HG03439 (cell line): ENCODE results near the gene PDZD2.

Experiments used
- ATAC-seq: cut with Tn5 transposase; IDR thresholded peaks from one replicate; pipeline ENCODE4 v1.9.1; 2021; ENCODE audit warnings: mild to moderate bottlenecking, moderate library complexity; ENCODE audit not compliant: unreplicated experiment

PDZD2 gene

DNA sequence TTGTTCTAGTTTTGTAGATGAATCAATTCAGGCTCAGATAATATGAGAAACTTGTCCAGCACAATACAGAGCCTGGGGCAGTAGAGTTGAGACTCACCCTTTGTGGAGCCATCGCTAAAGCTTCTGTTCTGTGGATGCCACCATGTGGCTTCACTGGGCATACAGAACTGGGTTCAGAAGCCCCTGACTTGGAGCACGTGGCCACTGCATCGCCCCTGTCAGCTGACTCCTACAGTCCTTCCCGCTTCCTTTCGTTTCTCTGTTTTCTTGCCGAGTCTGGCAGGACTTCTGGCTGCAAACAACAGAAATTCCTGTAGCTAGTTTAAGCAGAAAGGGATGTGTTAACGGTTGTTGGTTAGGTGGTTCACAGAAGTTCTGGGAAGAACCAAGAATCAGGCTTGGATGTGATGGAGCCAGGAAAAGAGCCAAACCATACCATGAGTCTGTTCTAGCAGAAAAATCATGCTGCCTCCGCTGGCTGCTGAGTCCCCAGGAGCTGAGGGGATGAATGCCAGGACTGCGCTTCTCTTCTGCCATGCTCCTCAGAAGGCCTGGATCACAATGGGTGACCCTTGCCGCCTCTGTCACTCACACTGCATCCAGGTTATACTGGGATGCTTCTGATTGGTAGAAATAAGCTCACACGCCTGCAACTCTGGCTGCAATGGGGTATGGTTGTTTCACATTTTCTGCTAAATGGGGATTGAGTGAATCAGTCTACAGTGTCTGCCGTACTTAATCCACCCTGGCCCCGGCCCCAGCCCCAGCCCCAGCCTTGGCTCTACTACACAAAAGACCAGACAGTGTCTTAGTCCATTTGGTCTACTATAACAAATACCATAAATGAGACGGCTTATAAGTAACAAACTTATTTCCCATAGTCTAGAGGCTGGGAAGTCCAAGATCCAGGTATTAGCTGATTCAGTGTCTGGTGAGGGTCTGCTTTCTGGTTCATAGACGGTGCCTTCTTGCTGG is 272.6 kb downstream of the PDZD2 start:
- no peak for ATAC-seq

GRCh38 chr5:31913808-31914207 is 274.9 kb downstream of the PDZD2 start:
- no peak for ATAC-seq

DNA sequence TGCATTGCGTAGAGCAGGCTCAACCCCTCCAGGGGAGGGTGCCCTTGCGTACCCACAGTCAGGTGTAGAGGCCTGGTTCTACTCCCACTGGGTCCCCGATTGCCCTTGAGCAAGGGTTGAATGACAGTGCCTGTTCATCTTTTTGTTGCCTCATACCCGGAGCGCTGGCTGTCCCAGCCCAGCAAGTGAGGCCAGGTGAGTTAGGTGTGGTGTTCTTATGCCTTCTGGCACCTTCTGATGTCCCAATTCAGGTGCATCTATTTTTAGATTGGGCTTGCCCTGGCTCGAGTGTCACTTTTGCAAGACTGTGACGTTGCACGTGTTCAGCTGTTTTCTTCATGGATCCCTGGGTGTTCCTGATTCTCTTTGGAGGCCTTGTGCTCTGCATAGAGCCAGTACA is 277.4 kb downstream of the PDZD2 start:
- ATAC-seq, result no peak

DNA sequence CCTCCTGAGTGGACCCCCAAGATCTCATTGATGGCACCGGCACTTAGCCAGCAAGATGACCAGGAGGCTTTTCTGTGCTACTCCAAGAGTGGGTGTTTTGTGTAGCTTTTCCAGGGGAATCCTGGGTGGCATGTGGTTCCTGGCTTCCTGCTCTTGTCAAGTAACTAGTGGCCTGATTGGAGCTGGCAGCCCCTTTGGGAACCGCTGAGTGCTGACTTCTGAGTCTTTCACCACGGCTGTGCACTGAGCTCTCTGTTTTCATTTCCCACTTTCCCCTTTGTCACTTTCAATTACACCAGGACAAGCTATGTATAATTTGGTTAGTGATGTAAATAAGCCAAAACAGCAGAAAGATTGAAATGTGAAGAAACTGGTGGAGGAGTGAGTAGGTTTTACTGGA is 279.8 kb downstream of the PDZD2 start:
- no peak for ATAC-seq

- no peak for ATAC-seq
Measured at GRCh38 chr5:31921852-31922305, 282.9 kb downstream of the PDZD2 start.

GRCh38 chr5:31924005-31924404 is 285.1 kb downstream of the PDZD2 start:
- no peak for ATAC-seq

GRCh38 chr5:31931874-31932273 is 292.9 kb downstream of the PDZD2 start:
- ATAC-seq, result no peak

DNA sequence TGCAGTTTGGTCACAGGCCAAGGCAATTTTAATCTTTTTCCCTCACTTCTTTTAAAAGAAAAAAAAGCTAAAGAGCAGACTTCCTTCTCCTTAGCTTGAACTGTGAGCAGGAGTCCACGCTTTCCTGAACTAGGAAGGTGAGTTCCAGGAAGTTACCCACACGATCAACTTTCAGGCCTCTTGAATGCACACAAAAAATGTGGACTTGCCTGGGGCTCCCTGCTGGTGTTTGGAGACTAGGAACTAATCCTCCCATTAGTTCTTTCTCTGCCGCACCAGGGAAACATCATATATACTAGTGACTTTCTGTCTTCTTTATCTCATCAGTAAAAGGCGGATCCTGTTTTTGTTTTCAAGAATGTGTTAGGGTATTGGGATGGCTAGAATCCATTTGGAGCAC is 295.2 kb downstream of the PDZD2 start:
- no peak for ATAC-seq

- no peak for ATAC-seq
Measured at GRCh38 chr5:31935496-31936369, 296.8 kb downstream of the PDZD2 start.

- ATAC-seq, result no peak
Measured at GRCh38 chr5:31936683-31937082, 297.8 kb downstream of the PDZD2 start.

GRCh38 chr5:31937226-31937625 is 298.3 kb downstream of the PDZD2 start:
- no peak for ATAC-seq

GRCh38 chr5:31937703-31938102 is 298.8 kb downstream of the PDZD2 start:
- ATAC-seq, result no peak

DNA sequence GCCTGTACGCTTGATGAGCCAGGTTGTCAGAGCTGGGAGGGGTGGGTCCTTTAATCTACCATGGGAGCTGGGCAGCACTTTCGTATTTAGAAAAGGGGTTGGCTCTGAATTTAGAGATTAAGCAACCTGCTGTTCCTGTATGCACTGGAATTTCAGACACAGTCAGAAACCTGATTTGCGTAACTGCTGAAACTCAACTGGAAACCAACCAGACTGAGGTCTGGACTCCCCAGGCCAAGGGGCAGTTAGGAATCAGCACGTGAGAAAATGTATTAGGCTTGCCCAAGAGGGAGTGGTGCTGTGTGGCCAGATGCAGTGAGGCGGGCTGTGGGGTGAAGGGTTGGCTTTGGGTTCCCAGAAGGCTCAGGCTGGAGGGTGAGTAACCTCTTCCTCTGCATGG is 300.2 kb downstream of the PDZD2 start:
- ATAC-seq, result no peak

- ATAC-seq, result no peak
Measured at GRCh38 chr5:31941151-31941755, 302.3 kb downstream of the PDZD2 start.

DNA sequence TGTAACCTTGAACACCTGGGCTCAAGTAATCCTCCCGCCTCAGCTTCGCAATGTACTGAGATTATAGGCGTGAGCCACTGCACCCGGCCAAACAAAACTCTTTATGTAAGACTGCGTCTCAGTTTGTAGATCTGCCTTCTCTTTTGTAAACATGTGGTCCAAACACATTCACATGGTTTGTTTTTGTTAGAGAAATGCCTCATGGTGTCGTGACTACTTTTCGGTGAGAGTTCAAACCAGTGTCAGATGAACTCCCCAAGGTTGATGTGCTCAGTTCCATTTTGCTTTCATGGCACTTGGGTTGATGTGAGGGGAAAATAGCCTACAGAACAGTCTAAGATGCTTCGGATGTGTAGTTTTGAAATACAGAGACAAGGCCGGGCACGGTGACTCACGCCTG is 303.6 kb downstream of the PDZD2 start:
- ATAC-seq, result no peak

DNA sequence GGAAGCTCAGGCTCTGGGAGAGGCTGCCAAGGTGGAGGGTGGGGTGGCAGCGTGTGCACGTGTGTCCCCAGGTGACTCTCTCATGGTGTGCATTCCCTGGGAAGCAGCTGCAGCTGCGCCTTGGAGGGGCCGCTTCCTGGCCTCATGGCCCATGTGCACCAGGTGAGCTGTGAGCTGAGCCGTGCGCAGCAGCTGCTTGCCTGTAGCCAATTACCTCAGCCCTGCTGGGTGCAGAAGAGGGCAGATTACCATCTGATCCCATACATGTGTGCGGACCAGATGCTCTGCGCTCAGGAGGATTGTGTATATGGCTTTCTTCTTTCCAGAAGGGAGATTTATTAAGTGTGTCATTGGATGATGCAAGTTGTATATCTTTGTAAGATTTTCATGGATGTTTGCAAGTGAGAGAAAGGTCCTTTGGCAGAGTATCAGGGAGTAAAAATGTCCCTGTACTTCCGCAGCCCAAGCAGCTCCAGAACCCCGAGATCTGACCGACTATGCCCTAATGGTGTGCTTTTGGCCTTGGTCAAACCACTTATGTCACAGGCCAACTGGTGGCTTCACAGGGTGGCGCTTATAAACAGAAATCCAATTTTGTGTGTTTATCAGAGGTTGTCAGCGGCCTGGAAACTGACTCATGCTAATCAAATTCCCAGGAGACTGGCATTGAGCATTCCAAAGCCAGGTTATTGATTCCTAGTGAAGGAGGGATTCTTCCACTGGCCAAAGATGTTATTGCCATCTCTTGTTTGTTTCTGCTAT is 305.9 kb downstream of the PDZD2 start:
- no peak for ATAC-seq

DNA sequence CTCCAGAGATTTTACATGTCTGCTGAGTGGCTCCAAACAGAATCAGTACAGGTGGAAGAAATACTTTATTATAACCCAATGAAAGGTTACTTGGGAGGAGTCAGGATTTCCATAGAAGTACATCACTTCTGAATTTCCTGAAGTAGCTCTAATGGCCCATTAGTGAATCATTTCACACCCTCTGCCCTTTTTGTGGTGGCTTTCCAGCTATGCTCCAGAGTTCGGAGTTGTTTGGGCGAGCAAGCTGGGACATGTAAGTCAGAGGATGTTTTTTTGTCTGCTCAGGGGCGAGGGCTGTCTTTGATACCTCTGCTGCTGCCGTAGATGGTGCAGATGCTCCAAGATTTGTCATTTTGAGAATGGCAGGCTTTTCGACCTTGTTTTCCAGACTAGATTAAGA is 309.1 kb downstream of the PDZD2 start:
- no peak for ATAC-seq

DNA sequence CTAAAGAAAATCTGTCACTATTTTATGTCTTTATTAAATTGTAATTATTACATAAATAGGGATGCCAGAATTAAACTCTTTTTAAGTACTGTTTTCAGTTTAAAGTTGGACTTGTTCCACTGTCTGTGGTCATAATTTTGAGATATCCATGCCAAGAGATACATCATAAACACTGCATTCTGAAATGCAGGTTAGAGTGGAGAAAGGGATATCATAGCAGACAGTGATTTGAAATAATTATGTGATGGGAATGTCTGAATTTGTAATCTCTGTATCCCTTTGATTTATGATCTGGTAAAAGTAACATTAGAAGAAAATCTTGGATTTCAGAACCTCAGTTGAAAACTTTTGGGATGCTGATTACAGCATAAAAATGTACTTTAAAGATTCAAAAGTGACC is 313.1 kb downstream of the PDZD2 start:
- no peak for ATAC-seq

GRCh38 chr5:31954091-31954490 is 315.2 kb downstream of the PDZD2 start:
- ATAC-seq, result no peak

GRCh38 chr5:31957151-31957550 is 318.2 kb downstream of the PDZD2 start:
- no peak for ATAC-seq

- ATAC-seq, result no peak
Measured at GRCh38 chr5:31962351-31962751, 323.4 kb downstream of the PDZD2 start.
